ENCODE results near the gene PANK4.
A peak's percentile ranks its signal among the peaks of the same experiment; 100 is the strongest.

PANK4 gene

DNA sequence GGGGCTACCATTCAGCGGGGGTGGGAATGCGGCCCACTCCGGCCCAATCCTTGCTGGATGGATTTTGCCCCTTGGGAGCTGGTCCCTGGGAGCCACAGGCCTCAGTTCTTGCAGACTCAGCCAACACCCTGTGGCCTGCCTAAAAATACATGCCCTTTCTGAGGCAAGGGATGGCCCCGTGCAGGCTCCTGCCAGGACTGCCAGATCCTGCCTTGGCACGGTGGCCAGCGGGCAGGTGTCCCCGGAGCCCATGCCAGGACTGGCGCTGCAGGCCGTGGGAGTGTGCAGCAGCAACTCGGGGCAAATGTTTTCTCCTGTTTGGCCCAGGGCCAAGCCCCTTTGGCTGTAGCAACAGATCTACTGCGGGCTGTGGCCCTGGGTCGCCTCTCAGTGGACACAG, 1.6 kb upstream of the PANK4 start:
- no peak for DNase-seq

DNA sequence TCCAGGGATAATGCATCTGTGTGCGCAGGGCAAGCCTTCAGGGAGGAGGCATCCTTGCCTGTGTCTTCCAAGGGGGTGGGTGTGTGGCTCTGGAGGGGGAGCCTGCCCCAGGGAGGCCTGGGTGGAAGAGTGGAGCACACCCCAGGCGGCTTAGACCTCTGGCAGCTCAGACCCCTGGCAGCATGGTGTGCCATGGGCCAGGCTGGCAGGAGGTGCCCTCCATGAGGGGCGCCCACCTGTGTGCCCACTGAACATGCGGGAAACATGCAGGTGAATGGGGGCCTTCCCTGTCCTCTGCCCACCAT, 1.1 kb upstream of the PANK4 start:
- no peak for DNase-seq

DNA sequence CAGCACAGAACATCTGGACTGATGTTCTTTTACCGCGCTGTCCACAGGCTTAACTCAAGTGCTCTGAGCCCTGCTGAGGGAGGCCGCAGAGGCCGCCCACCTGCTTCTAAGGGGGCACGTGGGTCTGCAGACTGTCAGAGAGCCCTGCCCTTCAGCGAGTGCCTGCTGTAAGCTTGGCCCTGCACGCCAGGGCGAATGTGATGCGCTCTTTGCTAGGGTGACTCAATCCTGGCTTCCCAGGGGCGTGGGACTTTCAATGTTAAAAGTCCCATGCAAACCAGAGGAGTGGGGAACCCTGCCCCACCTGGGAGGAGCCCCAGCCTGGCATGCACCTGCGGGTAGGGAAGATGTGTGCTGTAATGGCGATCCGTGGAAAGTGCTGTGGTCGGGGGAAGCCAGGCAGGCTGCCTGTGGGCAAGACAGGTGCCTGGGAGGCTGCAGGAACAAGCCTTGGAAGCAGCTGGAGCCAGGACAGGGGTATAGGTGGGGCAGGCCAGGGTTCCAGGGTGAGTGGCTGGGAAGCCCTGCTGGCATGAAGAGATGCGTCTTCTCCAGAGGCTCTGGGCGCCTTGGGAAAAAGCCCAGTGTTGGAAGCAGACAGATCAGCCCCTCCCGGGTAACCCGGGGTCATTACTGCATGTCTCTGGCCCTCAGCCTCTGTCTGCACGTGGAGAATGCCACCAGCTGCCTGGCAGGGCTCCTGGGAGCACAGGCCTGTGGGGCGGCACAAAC, 594 bp upstream of the PANK4 start:
- peak; percentile 75 to 84 (median 83) for DNase-seq

DNA sequence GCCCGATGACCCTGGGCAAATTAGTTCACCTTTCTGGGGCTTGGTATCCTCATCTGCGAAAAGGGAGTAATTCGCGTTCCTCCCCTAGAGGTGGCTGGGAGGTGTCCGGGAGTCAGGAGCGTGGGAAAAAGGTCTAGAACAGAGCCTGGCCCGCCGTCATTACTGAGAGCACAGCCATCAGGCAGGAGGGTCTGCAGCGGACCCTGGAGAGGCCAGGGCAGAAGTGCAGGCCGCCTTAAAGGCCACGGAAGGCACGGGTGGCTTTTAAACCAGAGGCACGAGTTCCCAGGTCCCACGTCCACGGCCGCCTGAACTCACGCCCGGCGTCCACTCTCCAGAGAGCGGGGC, 850 bp downstream of the PANK4 start:
- no peak for DNase-seq

DNA sequence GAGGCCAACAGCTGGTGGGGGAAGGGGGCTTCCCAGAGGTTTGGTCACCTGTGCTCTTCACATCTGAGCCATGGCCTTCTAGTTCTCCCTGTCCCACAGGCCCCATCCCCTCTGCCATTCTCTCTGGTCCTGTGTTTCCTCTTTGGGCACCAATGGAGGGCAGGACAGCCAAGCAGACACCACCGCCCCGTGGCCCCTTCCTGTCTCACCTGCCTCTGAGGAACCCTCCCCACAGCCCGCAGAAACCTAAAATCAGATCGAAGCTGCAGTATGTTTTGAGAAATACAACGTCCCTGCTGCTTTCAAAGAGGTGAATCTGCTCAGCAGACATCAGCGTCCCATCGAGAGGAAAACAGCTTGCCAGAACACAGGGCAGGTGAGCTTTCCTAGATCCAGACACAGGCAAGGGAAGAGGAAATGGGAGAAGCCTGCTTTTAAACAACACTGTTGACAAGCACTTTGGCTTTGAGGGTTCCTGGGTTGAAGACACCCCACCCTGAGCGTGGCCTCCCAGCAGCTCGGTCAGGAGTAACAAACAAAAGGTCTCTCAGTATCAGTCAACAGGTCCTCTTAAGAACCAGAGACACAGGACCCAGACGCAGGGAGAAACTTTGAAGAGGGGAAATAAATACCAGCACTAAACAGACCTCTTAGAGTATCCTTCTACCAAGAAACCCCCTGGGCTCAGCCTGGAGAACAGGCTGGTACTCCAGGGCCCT, 2.3 kb downstream of the PANK4 start:
- DNase-seq: no peak

DNA sequence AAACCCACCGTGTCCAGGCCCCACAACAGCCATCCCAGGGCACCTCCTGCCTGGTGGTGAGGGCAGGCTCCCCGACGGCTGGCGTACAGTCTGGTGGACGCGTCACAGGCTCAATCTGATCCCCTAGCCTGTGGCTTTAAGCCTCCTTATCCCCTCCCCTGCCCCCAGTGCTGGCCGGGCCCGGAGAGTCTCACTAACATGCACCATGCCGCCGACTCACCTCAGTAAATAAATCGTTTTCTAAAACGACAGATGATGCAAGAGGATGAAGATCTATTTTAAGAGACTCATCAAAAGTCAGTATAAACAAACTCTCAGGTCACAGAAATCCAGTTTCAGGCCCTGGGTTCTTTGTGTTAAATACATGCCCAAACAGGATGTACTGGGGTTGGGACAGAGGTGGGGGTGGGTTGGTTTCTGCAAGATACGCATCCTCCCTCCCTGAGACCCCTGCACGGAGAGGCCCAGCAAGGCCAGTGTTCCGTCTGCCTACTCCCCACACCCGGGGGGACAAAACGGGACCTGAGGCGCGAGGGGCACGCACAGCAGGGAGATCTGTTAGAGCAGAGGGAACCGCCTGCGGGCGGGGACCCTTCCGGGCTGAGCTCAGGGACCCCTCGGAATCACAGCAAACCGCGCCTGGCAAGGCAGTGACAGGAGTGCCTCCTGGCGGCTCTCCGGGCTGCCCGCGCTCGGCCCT, 3.1 kb downstream of the PANK4 start:
- no peak for DNase-seq

DNA sequence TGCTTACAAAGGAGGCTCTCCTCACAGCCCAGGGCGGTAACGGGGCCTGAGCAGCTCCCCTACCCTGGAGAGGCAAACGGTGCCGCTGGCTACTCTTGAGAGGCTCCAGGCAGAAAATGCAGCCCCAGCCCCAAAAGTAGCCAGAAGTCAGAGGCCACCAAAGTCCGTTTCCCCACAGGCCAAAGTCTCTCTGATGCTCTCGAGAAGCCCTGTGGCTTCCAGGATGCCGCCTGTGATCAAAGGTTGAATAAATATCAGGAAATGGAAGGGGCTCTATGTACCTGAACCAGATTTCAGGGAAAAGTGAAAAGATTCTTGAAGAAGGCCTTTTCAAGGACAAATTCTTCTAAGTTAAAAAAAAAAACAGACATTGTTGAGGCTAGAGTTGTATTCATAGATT, 4.2 kb downstream of the PANK4 start:
- DNase-seq: no peak

DNA sequence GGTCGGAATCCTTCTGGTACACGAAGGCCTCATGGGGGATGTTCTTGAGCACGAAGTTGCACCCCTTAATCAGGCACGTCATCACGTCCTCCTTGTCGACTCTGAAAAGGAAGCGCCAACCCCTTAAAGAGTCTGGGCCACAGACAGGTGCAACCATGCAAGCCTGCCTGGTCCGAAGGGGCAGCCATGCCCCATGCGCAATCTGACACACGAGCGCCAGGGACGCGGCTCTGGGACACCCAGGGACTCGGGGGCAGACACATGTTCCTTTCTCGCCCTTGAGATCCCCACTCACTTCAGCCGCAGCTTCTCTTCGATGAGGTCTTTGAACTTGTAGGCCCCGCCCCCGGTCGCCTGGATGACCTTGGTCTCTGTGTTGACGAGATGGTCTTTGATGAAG, 5.6 kb downstream of the PANK4 start:
- DNase-seq: no peak

DNA sequence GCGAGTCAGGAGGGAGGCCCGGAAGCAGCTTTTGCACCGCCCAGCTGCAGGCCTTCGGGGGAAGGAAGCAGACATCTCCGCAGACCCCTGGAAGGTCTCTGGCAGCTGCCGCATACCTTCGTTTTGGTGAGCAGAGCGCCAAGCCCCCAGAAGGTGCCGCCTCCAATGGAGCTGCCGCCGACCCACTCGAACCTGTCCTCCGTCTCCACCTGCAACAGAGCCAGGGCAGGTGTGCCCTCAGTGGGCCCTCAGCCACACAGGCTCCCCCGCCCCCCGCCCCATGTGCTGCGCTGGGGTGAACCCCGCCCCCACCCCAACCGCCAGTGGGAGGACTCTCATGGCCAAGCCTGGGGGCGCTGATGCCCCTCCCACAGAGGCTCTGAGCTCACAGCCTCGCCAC, 6.2 kb downstream of the PANK4 start:
- no peak for DNase-seq

DNA sequence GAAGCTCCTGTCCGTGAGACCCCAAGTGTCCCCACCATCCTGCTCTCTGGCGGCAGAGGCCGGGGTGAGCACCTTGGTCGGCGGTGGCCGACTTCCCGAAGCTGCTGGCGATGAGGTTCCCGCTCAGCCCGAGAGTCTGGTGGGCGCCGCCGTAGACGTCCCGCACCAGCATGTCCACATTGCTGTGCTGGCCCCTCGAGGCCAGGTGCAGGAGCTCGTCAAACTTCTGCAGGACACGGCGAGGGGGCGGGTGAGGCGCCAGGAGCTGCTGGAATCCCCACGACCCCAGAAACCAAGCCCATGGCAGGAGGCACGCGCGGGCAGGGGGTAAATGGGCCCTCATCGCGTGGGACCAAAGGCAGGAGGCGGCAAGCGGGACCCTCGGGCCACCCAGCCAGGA, 6.7 kb downstream of the PANK4 start:
- no peak for DNase-seq

DNA sequence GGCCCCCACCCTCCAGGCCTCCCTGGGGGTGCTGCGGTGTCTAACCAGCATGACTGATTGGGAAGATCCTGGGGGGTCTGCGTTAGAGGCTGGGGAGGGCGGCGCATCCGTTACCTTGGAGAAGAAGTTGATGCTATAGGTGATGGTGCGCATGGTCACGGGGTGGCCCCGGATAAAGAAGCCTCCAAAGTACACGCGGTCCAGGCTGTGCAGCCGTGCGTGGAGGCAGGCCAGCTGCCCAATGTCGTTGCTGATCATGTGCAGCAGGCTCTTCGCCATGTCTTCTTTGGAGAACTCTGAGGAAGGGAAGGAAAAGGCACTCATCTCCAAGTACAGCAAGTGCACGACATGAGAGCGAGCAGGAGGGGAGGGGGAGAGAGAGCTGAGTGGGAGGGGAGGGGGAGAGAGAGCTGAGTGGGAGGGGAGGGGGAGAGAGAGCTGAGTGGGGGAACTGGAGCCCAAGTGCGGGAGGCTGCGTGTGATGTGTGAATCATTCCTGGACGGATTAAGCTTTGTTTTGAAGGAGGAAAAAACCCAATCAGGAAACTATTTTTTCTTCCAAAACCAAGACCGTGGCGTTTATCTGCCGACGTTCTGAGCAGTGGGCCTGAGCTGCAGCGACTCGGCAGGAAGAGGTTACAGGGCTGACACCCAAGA, 7.2 kb downstream of the PANK4 start:
- no peak for DNase-seq

DNA sequence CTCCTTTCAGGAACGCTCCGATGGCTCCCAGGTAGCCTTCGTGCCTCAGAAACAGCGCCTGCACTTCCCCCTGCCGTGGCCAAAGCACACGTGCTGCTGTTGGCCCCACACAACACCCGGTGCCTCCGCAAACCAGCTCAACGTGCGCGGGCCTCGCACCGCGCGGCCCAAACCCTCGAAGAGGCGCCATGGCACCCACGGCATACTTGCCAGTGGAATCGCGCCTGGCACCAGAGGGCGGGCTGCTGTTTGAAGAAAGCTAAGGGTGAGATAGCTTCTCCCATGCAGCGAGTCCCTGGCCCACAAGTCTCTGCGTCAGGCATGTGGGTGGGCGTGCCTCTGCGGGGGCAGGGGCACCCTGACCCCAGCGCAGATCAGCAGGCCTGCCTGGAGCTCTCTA, 7.9 kb downstream of the PANK4 start:
- DNase-seq: no peak

DNA sequence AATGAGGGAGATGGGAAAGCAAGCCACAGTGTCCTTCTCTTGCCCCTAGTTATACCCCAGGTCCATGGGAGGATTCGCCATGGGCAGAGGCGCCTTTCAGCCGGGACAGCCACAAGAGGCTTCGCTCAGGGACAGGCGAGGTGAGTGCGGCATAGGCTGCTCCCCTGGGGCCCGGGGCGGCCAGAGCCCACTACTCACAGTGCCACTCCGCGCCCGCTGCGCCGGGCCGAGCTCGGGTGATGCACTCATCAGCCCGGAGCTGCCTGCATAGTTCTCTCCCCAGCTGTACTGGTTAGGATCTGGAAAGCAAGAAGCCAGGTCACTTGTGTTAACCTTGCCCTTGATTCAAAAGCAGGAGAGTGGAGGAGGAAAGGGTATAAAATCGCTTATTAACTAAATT, 8.4 kb downstream of the PANK4 start:
- no peak for DNase-seq

DNA sequence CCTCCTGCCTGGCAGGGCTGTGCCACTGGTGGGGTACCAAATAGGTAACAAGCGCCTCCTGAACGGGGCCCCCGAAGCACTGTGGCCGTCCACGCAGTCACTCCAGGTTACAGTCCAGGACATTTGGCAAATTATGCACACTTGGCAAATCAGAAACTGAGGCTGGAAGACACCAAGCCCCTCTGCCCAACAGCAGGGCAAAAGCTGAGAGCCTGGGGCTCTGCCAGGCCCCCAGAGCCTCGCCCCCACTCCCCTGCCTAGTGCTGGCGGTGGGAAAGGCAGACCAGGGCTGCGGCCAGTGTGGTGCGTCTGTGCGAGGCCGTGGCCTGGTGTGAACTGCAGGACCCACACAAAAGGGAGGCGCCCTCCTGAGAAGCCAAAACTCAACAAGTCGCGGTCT, 9.4 kb downstream of the PANK4 start:
- DNase-seq: no peak

DNA sequence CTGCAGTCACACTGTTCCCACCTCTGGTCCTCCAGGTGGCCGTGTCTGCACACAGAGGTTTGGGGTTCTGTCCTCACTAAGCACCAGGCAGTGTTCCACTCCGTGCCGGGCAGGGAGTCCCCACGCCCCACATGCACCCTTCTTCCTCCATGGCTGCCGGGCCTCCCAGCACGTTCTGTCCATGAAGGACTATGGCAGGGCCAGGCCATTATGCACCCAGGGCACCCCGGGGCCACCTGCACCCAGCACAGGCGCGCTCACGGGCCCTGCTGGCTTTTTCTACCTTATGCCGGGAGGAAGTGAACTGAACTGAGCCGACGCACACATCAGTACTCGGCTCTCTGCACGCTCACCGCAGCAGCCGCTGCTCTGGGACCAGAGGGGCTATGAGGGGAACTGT, 10.3 kb downstream of the PANK4 start:
- DNase-seq: no peak

DNA sequence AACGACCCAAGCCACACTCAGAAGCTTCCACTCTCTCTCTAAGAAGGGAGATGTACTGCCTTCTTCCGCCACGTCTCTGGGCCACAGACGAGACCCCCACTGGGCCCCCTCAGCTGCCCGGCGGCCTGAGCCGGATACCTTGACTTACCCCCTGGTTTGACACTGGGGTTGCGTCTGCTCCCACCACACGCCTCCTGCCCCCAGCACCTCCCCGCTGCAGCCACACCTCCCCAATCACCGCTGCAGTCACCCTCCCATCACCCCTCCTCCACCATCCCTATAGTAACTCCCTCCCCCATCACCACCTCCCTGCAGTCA, 10.7 kb downstream of the PANK4 start:
- no peak for DNase-seq

DNA sequence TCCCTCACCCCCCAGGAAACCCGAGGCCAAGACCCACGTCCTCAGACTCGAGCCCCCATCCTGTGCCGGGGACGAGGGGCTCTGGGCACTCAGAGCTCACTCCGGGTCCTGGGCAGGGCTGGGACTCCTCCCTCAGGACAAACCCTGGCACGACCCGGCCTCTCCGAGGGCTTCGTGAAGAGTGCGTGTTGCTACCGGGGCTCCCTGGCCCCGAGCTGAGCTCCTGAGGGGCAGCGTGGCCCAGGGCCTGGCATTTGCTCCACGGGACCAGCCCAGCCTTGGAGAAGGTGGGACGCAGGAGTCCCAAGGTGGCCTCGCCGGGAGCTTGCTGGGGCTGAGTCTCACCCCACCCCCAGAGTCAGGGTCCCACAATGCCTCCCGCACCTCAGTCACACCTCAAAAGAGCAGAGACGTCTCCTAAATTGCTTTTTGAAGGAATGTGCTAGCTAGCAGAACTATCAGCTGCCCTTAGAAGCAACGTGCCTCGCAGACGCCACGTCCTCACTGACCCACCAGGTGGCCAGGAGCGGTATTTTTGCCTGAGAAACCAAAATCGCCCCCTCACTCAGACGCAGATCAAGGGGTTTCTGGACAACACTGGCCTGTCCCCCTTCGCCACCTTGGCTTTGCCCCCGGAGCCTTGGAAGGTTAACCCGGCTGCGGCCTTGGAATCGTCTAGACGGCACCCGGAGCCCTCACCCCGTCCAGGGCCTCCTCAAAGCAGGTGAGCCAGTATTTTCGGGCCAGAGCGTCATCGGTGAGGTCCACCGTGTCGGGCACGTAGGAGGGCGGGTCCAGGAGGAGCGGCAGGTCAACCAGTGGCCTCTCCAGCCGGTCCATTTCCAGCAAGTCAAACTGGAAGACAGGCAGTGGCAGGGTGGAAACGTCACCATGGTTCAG, 11.3 kb downstream of the PANK4 start:
- DNase-seq: no peak

DNA sequence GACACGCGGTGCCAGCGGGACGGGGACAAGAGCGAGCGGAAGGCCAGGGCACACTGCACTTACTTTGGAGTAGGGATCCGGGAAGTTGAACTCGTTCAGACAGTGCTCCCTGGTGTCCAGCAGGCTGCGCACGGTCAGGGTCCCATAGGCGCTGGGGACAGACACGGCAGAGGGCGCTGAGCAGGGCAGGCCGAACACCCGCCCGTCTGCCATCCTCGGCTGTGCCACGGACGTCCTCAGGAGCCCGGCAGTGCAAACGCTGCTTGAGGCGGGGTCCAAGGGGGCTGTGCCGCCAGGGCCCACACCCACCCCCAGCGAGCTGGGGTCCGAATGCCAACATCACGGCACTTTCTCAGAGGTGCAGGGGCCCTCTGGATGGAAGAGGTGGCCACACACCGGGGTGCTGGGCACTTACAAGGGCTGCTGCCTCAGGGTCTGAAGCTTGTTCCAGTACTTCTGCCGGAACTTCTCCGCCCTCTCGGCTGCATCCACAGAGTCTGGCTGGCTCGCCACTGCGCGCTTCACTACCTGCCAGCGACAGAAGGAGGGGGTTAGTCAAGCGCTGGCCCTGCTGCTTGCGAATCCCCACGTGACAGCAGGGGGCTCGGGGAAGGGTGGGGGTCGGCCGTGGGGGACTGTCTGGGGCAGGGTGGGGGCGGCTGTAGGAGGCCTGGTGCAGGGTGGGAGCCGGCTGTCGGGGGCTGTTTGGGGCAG, 12.3 kb downstream of the PANK4 start:
- DNase-seq: no peak

DNA sequence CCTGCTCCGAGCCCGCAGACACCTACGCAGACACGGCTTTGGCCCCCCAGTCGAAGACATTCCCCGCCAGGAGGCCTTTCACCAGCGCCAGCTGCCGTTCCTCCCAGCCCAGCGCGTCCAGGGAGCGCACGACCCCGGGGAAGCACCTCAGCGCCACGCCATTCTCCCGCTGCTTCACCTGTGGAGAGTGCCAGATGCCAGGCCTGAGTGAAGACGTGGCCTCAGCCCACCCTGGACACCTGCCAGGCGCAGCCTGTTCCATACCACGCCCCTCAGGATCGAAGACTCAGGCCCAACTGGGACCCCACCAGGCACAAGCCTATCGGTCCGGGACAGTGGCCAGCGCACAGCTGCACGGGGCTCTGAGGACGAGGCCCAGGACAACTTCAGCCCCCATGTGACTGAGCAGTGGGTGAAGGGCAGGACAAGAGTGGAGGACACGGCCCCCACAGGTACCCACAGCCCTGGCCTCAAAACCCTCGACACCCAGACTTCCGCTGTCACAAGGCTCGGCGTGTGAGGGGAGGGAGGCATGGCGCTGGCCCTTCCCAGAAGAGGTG, 13.5 kb downstream of the PANK4 start:
- no peak for DNase-seq

DNA sequence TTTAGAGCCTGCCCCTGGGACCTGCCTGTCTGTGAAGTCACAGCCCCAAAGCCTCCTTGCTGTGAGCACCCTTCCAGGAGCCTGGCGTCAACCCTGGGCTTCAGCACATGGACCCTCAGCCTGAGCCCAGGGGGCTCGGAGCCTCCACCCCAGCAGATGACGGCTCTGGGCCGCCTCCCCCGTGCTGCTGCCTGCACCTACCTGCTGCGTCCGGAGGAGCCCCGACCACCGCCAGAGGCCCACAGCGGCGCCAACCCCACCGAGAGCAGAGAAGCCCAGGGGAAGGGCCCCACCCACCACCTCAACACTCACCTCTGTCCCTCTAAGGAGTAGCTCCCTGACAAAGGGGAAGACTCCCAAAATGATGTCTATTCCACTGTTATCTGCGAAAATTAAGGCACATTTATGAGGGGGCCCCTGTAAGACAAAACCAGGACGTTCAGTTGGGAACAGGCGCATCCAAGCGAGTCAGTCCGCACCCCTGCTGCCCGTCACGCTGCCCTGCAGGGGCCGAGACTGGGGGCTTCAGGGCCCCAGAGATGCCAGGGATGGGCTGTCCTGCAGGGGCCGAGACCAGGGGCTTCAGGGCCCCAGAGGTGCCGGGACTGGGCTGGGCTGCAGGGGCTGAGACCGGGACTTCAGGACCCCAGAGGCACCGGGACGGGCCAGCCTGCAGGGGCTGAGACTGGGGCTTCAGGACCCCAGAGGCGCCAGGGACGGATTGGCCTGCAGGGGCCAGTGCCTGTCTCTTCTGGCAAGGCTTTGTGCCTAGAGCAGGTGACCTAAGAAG, 15.8 kb downstream of the PANK4 start:
- DNase-seq: no peak

DNA sequence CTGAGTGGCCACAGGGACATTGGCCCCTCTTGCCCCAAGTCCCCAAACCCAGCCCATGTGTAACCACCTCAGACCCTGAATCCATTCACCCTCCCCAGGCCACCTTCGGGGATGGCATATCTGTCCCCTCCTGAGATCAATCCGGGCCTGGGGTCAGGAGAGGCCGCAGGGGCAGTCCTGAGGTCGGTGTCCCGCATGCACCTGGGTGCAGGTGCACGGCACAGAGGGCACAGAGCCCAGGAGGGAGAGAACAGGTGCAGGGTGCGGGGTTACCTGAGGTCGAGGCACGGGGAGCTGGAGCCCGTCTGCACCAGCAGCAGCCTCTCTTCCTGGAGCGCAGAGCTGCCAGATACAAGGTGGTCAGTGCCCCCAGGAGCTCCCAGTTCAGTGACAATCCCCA, 16.8 kb downstream of the PANK4 start:
- no peak for DNase-seq

Data from suppressor macrophage treated with lipopolysaccharide for 1 hour (primary cell).